GM15510 (cell line): Measurements from ENCODE around the gene ZG16.

ENCODE experiments used
- POLR2A ChIP-seq: IDR thresholded peaks from 3 replicates; pipeline ENCODE4 v1.6.1; 2011; ENCODE audit warnings: borderline replicate concordance; ENCODE audit not compliant: insufficient read length; ENCODE audit errors: extremely low read depth

The ZG16 gene

DNA sequence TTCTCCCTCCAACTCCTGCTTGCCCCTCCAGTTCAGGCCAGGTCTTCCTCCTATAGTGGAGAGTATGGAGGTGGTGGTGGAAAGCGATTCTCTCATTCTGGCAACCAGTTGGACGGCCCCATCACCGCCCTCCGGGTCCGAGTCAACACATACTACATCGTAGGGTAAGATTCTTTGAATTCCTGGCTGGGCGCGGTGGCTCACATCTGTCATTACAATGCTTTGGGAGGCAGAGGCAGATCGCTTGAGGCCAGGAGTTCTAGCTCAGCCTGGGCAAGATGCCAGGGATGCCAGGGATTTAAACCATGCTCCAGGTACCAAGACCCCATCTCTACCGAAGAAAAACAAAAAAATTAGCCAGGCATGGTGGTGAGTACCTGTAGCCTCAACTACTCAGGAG is 1.4 kb downstream of the ZG16 start:
- no peak for TF ChIP-seq POLR2A

DNA sequence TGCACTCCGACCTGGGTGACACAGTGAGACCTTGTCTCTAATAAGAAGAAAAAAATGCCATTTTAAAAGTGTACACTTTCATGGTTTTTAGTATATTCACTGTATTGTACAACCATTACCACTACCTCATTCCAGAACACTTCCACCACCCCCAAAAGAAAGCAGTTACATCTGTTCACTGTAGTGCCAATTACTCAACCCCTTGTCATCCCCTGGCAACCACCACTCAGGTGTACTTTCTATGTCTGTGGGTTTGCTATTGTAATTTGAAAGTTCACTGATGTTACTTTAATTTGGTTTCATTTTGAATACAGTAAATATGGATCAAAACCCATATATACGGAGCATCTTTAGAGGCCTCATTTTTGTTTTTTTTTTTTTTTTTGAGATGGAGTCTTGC is 6.1 kb downstream of the ZG16 start:
- TF ChIP-seq POLR2A: no peak

DNA sequence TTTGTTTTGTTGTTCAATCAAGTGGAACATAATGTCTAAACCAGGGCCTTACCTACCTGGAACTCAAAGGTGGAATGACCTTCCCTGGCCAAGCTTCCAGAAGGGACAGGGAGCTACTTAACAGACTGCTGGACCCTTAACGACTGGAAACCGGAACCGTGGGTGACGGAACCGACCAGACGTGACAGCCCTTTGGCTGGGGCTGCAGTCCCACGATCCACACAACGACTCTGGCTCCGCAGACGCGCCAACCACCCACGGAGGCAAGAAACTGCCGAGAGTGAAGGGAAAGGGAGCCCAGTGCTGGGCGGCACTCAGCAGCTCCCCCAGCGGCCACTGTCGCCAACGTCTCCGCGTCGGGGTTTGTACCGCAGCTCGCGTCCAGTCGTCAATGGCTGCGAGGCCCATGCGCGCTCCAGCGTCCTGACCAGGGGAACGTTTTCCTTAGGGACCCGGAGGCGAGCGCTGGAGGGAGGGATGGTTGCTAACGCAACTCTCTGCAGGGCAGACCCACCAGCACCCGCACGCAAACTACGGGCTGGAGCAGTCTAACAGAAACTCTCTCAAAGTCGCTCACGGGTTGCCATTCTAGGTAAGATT is 6.9 kb downstream of the ZG16 start:
- TF ChIP-seq POLR2A: no peak

DNA sequence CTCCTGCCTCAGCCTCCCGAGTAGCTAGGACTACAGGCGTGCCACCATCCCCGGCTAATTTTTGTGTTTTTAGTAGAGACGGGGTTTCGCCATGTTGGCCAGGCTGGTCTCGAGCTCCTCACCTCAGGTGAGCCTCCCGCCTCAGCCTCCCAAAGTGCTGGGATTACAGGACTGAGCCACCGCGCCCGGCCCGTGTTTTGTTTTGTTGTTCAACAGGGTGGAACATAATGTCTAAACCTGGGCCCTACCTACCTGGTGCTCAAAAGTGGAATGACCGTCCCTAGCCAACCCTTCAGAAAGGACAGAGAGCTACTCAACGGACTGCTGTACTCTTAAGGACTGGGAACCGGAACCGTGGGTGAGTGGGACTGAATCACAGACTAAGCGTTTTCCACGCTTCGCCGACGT is 11.7 kb downstream of the ZG16 start:
- no peak for TF ChIP-seq POLR2A

DNA sequence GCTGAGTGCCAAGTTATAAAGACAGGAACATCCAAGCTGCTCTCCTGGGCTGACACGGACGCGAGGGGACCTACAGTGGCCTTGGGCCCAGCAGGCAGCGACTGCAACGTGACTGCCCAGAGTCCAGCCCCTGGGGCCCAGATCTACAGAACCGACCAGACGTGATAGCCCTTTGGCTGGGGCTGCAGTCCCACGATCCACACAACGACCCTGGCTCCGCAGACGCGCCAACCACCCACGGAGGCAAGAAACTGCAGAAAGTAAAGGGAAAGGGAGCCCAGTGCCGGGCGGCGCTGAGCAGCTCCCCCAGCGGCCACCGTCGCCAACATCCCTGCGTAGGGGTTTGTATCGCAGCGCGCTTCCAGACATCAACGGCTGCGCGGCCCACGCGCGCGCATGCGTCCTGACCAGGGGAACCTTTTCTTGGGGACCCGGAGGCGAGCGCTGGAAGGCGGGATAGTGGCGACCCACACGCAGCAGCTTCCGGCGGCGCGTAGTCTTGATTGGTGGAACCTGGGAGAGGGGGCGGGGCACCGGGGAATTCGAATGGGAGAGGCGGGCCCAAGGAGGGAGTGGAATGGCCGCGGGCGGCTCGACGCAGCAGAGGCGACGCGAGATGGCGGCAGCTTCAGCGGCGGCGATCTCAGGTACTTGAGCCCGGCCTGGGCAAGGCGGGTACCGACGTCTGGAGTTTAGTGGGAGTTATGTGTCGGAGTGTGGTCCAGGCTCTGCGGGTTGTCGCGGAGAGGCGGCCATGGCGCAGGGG is 12.3 kb downstream of the ZG16 start, which contains the start of gene KIF22:
KIF22 (plus strand) TSS at position 569 of the 766 bp plus-strand sequence; CDS start at position 578, 9 bp downstream.
- peak; percentile 83 for TF ChIP-seq POLR2A

DNA sequence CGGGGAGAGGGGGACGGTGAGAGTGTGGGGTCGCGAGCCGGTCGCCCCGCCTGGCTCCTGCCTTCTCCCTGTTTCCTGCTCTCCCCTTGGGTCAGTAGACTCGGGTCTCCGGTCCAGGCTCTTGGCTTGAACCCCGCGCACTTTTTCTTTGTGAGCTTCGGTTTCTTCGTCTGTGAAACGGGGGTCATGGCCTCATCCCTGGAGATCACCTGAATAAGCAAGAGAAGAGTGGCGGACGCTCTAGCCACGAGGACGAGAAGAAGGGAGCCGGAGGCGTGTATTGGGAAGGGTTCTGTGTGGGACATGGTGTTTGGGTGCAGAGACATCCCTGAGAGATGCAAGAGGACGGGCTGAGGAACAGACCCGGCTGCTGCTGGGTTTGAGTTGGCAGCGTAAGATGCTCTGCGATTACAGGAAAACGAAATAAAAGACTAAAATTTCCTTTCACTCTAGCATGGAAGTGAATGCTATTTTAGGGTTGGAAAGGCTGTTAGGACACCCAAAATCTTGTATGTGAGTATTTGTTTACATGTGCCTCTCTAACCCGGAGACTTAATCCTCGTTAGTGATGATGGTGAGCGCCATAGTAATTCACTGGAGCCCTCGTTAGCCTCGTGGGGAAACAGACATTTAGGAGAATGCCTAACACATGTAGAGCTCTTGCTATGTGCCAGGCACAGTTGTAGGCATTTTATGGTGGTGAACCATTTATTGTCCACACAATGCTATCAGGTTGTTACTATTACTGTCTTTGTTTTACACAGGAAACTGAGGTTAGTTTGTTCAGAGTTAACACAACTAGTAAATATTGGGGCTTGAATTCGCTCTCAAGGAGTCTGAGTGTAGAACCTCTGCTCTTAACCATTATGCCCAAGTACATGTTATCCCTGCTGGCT is 13.1 kb downstream of the ZG16 start:
- no peak for TF ChIP-seq POLR2A

DNA sequence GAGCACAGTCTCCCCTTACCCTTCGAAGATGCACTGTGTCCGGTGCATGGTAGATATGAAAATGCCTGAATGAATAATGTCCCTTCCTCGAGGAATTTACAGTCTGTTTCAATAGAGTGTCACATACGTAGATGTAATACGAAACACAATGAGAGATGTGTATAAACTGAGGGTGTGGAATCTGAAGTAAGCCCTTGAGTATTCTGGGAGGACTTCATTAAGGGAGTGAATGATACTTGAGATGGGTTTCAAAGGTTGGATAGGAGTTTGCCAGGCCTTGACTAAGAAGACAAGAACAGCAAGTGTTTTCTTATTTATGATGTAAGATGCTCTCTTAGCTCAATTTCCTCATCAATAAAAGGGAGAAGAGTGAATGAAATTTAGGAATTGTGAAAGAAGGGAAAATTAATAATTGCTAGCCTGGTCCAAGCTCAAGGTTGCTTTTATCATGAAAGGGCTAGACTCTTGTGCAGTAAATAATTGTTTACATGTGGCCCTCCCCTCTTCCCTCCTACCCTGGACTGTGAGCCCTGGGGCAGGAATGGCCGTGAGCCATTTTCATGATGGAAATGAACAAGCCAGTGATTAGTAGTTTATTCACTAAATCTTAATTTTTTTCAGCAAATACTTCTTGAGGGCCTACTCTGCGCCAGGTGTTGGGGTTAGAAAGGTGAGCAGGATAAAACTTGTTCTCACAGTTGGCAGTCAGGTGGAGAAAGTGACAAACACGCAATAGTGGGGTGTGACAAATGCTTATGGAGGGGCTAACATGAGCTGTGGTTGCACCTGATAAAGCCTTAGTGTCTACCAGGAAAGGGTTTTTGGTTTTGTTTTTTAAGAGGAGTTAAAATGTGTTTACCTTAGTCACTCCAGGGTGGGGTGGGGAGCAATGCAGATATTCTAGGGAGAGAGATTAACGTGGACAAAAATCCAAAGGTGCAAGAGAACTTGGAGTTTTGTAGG is 14.1 kb downstream of the ZG16 start:
- no peak for TF ChIP-seq POLR2A

DNA sequence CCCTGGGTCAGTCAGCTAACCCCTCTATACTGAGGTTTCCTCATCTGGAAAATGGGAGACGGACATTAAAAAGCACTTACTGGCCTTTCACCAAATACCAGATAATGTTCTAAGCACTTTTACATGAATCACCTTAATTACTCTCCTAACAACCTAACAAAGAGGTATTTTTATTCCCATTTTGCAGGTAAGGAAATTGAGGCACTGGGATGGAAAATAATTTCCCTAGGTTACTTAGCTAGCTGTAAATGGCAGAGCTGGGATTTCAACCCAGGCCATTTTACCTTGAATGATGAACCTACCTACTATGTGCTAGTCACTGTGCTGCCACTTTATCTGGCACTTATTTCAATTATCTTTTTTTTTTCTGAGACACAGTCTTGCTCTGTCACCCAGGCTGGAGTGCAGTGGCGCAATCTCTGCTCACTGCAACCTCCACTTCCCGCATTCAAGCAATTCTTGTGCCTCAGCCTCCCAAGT is 16.2 kb downstream of the ZG16 start:
- TF ChIP-seq POLR2A: no peak

DNA sequence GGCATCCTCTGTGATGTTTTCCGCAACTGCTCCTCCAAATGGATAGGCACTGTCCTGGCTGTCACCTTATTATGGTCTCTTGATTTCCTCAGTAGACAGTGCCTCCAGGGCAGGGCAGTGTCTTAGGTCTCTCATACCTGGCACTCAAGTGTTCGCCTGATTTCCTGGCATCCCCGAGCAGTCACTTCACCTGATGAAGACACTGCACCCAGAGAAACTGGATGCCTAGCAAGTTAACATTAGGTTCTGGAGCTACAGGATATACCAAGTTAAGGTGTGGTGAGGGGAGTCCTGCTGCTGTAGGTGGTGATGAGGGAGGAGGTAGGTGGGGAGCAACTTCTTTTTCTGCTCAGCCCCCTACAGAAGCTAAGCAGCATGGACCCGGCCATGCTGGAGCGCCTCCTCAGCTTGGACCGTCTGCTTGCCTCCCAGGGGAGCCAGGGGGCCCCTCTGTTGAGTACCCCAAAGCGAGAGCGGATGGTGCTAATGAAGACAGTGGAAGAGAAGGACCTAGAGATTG is 24.4 kb downstream of the ZG16 start:
- TF ChIP-seq POLR2A: no peak

DNA sequence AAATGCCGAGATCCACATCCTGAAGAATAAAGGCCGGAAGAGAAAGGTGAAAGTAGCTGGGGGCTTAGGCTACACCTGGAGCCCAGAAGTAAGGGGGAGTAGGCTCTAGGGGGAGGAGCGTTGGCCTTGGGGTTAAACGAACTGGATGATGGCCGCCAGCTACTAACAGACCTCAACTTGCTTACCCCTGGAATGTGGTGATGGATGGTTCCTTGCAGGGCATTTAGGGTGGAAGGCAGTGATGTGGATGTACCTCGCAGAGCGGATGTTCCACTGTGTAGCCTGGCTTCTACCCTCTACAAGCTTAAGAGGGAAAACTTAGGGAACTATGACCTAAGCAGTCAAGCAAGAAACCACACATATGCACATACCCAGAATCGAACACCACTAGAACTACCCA is 26.0 kb downstream of the ZG16 start:
- TF ChIP-seq POLR2A: no peak

DNA sequence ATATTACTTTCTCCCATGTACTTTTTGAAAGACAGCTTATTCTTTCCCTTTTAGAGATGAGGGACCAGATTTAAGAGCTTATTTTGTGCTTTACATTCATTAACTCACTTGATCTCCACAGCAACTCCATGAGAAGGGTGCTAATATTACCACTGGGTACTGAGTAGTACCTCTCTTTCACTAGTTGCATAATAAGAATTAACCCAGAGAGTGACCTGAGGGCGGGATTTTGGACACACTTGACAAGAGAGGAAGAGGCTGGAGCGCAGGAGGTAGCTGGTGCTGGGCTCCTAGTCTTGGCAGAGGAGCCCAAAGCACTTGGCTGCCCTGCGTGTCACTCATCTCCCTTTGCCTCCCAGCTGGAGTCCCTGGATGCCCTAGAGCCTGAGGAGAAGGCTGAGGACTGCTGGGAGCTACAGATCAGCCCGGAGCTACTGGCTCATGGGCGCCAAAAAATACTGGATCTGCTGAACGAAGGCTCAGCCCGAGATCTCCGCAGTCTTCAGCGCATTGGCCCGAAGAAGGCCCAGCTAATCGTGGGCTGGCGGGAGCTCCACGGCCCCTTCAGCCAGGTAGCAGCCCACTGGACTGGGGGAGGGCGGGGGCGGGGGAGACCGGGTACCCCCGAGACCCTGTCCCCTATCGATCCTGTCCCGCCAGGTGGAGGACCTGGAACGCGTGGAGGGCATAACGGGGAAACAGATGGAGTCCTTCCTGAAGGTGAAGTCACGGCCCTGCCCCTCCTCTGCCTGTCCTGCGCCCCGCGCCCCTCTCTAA is 26.6 kb downstream of the ZG16 start:
- no peak for TF ChIP-seq POLR2A

DNA sequence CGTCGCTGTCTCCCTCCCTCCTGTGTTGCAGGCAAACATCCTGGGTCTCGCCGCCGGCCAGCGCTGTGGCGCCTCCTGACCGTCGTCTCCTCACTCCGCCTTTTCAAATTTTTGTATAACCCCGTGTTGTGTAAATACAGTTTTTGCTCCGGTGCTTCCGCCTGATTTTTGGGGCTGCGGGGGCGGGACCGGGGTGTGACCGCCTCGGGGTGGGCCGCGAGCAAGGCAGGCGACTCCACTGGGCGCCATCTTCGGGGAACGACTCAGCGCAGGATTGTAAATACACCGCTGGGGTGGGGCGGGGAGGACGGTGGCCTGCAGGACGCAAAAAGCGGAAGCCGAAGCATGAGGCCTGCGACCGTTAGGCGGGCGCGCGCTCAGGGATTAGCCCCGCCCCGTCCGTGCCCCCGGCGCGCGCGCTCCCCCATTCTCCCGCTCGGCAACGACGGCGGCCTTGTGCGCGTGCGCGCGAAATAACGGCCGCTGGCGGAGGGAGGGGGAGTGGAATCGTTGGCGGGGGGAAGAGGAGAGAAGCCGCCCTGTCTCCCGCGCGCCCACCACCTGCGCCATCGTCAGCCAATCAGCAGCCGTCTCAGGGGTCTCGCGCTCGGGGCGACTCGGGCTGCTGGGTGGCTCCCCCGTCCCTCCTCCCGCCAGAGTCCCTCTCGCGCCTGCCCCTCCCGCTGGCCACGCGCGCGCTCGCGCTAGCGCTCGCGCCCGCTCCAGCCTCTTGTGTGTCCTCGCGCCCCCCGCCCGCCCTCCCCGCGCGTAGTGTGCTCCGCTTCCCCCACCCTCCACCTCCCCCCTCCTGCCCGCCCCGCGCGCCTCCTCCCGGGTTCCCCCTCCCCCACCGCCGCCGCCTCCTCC is 27.4 kb downstream of the ZG16 start:
- peak; percentile 77 for TF ChIP-seq POLR2A
